HT-29 (cell line): ENCODE data around the gene ADAMTS8. TPM values are rescaled to one million over a fixed set of nuclear protein-coding genes. Genes with fewer than 3 reads are reported as not detected.
"Not testable (repeated sequence)": the region's sequence is repeated elsewhere in the genome, so short reads cannot be mapped to it uniquely, and the experiment has no call there.

ENCODE experiments used
- DNase-seq: peaks from one replicate; pipeline ENCODE4 v3.0.0-alpha.2; 2015; ENCODE audit warnings: low spot score
- total RNA-seq: library from RNA; depleted of rRNA; stranded (reverse); fragments of >200 nt; shearing (Covaris generic); gene quantifications from 2 replicates; pipeline ENCODE4 v1.2.3, GENCODE V29; 2014

ADAMTS8 gene
- total RNA-seq, 1 experiment from 2014 or later: not detected

DNA sequence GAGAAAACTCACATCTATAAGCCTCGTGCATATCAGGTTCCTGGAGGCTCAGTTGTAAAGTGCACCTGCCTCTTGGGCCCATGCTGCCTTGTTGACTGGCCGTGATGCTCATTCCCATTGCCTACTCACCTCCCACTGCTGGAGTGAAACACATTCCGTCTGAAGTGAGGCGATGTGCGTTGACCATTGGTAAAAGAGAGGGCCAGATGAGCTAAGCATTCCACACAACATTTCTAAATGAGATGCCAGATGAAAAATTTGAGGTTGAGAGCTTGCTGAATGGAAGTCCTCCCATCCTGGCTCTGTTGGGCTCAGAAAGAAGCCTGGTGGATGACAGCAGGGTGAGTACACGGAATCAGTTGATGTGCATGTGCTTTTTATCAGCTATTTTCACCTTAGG, 11.5 kb upstream of the ADAMTS8 start:
- no peak for DNase-seq

- no peak for DNase-seq
Observed at GRCh38 chr11:130439160-130439519, 10.7 kb upstream of the ADAMTS8 start.

DNA sequence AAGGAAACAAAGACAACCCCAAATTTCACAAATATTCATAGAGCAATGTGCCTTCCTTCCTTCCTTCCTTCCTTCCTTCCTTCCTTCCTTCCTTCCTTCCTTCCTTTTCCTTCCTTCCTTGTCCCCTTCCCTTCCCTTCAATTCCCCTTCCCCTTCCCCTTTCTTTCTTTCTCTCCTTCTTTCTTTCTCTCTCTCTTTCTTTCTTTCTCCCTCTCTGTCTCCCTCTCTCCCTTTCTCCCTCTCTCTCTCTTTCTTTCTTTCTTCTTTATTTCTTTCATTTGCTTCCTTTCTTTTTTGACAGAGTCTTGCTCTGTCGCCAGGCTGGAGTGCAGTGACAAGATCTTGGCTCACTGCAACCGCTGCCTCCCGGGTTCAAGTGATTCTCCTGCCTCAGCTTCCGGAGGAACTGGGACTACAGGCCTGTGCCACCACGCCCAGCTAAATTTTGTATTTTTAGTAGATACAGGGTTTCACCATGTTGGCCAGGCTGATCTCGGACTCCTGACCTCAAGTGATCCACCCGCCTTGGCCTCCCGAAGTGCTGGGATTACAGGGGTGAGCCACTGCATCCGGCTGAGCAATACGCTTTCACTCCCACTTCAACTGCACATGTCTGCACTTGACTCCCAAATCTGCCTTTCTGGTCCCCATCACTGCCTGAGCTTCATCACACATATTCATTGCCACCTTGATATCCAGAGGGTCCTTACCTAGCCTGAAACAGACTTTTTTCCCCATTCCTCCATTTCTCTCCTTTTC, 10.2 kb upstream of the ADAMTS8 start:
- DNase-seq: not testable (repeated sequence)

DNA sequence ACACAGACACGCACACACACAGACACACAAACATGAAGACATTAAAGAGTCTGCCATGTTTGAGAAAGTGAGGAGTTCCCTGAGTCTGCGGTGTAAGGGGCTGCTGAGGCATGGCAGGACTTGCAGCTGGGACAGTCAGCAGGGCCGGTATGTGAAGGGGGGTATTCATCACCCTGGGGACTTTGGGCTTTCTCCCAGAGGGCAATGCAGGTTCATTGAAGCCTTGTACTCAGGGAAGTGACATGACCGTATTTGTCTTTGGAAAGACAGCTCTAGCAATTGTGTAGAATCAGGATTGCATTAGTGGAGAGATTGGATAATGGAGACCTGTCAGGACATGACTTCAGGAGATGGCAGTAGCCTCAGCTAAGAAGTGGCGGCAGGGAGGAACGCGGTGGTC, 9.4 kb upstream of the ADAMTS8 start:
- DNase-seq: no peak

DNA sequence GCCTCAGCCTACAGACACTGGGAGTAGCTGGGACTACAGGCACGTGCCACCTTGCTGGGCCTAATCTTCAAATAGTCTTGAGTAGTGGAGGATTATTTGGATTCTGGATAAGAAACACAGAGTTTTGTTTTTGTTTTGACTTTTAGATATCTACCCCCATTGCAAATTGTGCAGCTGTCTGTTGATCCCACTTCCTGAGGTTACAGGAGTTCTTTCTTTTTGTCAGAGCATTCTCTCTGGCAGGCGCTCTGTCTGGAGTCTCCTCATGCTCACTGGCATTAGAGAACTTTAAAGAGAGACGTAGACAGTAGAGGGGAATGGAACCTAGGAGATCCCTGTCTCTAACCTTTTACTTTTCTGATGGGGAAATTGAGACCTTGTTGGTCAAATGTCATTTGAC, 7.8 kb upstream of the ADAMTS8 start:
- no peak for DNase-seq

GRCh38 chr11:130435671-130436070, 7.3 kb upstream of the ADAMTS8 start:
- no peak for DNase-seq

- DNase-seq: peak; percentile 95
Observed at GRCh38 chr11:130434521-130435223, 6.3 kb upstream of the ADAMTS8 start.

DNA sequence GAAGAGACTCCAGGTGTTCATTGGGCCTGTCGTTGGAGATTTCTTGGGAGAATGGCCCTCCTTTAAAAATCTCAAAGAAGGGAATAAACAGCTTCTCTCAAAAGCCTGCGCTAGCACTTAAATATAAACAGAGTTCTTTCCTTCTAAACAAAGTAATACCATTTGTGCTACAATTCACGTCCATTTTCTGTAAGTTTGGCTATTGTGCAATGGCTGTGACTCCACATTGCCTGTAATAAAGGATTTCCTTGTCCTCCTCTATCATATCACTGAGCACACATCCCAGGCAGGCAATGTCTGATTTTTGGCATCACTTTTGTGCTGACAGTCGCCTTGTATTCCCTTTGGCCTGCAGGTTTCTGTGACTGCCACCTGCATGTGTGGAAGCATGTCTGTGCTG, 4.9 kb upstream of the ADAMTS8 start:
- DNase-seq: no peak

DNA sequence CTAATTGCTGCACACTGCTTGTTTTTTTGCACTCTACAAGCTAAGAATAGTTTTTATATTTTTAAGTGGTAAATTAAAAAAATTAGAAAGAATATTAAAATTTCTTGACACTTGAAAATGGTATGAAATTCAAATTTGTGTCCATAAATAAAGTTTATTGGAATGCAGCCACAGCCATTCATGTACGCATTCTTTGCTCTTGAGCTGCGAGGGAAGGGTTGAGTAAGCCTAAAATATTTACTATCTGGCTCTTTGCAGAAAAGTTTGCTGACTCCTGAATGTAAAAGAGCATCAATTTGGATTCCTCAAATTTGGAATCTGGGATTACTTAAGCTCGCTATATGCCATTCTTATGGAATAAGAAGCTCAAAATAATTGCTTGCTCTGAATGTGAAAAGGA, 3.4 kb upstream of the ADAMTS8 start:
- no peak for DNase-seq

DNA sequence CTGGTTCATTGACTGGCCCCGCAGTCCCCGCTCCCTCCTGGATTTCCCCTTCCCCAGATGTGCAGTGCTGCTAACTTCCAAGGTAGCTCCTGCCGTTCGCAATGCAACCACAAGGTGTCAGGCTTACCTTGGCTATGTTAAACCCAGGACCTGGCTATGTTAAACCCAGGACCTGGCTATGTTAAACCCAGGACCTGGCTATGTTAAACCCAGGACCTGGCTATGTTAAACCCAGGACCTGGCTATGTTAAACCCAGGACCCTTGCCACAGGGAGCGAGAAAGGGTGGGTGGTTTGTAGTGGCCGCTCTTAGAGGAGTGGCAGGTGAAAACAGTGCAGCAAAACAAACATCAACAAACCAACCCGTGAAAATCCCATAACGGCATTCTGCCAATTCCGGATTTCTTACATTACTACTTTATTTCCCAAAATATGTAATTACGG, 2.9 kb upstream of the ADAMTS8 start:
- DNase-seq: peak; percentile 82

DNA sequence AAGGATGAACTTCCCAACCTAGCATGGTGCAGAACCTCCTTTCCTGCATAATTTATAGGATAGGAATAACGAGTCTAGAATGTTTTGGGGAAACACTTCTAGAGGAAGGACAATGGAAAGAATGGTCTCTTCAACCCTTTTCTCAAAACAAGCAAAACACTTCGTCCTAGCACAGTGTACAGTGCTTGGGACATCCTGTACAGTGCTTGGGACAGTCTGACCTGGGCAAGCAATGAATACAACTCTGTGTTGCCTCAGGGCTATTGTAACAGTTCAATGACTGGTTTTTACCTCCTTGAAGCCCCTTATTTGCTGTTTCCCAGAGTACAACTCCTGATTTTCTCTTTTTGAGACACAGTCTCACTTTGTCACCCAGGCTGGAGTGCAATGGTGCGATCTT, 1.6 kb upstream of the ADAMTS8 start:
- DNase-seq: no peak

- no peak for DNase-seq
Observed at GRCh38 chr11:130429120-130429681, 792 bp upstream of the ADAMTS8 start.

DNA sequence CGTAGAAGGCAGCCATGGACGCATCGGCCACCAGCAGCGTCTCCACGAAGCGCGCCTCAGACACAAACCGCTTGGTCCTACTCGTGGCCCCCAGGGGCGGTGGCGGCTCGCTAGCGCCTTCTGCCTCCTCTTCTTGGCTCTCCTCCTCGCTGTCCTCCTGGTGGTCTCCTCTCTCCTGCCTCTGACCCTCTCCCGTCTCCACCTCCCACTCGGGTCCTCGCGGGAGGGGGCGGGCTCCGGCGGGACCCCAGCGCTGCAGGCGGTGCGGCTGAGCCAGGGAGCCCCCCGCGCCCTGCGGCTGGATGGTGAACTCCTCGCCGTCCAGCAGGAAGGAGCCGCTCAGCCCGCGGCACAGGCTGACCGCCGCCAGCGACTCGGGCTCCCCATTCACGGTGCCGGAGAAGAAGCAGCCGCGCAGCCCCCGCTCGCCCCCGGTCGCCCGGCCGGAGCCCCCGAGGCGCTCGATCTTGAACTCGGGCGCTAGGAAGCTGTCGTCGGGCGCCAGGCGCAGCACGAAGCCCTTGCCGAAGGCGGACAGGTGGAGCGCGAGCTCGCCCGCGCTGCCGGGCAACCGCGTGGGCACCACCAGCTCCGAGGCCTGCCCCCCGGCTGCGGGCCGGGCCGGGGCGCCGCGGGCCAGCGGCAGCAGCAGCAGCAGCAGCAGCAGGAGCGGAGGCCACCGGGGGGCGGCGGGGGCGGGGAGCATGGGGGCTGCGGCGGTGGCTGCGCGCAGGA, 661 bp downstream of the ADAMTS8 start:
- DNase-seq: no peak

DNA sequence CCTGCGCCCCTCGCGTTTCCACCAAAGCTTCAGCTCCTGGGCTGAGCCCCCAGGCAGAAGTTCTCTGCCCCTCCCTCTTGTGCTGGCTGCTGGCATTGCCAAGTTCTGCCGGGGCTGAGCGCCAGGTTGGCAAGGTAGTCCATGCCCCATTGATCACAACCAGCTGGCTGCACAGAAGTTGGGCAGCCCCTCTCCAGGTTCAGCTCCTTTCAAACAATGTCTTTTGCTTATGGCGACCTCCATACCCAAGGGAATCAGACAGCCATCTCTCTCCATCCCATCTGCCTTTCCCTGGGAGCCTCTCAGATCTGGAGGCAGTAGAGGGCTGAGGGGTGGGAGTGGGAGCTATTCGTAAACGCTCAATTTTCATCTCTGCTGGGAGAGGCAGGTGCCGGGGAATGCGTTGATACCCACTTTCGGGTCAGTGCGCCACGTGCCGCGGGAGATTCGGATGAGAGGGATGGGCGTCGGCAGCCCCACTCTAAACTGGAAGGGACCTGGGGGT, 1.5 kb downstream of the ADAMTS8 start:
- DNase-seq: no peak

DNA sequence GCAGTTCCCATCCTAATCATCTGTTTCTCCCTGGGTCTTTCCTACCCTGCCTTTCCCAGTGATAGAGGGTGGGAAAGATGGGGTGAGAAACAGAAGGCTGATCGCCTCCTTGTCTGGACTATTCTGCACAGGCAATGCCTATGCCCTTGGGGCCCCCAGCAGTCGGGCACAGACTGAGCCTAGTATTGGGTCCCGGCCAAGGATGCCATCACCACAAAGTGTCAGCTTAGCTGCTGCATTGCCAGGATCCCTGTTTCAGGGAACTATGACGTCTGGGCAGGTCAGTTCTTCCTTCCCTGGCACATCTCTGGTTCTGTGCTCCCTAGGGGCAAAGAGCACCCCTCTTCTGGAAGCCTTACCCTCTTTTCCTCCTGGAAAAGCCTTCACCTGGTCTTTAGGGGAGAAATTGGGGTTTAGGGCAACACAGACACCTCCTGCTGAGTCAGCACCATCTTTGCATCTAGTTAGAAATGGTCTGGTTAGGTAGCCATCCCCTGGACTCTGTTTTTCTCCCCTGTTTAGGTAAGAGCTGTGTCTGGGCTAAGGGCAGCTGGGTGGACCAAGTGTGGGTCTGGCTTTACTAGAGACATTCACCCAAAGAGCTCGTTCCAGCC, 2.1 kb downstream of the ADAMTS8 start:
- DNase-seq: no peak

DNA sequence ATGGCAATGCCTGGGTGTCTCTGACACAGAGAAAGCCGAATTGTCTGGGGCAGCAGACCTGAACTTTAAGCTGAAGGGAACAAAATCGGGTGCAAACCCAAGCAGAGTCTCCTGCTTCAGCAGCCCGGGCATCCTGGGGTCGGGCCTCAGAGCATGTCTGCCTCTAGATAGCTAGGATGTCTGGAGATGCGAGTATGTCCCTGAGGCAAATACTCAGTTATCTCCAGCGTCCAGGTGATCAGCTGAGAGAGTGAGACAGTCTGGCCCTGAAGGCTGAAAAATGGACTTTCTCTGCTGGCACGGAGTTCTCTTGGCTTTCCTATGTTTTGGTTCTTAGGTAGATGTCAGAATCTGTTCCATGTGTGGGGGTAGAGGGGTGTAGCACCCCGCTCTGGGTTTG, 3.3 kb downstream of the ADAMTS8 start:
- no peak for DNase-seq

DNA sequence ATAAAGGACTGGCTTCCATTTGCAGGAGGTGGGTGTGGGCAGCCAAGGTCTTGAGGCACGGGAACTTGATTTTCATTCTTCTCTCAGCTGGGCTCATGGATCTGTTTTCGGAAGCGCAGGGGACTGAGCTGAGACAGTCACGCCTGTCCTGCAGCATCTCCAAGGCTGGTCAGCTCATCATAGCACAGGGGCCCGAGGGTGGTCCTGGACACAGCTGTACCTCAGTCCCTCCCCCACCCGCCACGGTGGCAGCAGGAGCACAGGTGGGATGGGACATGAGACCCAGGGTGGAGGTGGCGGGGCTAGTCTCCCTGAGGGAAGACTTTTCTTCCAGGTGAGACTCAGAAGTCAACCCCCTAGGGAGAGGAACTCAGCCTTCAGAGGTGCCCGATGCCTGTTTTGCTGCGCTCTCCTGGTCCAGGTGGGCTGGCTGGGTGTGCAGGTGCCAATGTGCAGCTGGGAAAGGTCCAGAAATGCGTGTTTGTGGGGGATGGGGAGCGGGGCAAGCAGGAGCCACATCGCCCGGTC, 3.7 kb downstream of the ADAMTS8 start:
- DNase-seq: no peak

DNA sequence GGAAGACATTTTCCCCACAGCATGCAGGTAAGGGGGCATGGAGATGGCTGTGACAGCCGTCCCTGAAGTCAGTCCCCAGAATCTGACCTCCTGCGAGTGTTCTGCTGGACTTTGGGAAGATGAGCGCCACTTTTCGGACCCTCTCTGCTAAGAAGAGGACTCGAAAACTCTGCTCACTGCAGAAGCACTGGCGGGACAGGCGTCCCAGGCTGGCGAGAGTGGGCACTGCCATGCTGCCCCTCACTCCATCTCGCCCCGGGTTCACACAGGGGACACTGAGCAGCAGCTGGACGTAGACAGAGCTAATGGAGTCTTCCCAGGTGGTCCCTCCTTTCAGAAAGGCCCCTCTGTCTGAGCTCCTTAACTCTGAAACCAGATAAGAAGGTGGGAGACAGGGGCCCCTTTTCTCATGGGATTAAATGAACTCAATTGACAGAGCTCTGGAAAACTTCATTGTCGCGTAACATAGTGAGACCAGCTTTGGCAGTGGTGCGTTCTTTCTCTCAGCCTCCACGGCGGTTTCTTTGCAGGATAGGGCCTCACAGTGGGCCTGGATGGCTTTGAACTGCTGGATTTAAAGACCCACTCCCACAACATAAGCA, 4.8 kb downstream of the ADAMTS8 start:
- DNase-seq: no peak

DNA sequence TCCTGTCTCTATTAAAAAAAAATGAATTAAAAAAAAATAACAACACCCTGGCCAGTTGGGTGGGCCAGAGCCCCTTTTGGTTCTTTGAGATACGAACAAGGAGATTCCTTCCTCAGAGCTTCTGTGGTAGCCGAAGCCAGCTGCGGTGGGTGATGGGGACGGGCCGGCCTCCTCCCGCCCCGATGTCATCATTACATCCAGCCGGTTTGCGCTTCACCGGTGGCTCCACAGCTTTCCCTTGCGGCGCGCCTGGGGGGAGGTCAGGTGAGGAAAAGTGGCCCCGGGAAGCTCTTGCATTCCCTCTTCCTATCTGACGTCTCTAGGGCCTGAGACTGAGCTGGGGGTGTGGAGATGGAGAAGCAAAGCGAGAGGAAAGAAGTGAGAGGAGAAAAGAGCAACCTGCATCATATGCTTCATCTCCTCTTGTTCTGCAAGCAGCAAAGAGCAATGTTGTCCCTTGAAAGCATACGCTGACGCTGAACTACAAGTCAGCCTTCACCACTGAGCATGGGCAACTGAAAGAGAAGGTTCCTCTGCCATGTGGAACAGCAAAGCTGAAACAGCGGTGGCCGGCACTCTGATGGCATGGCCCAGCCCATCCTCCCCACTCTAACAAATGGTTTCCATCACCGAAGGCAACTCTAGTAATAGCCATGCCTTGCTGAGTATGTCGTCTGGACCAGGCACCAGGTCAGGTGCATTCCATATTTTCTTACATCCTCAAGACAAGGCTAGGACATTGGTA, 6.0 kb downstream of the ADAMTS8 start:
- no peak for DNase-seq

DNA sequence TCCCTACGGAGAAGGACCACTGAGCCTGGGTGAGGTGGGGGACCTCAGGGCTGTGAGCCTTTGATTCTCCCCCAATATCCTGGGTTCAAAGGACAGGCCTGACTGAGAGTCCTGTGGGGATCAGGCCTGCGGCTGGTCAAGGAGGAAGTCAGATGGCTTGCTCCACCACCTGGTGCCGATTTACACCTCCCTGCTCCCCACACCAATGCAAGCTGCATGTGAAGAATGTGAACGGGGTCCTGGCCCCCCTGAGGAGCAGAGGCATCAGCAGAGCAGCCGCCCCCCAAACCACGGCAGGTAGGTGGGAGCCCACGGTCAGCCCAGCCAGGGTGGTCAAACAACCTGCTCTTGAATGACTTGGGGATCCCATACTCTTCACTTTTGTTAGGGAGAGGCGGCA, 6.7 kb downstream of the ADAMTS8 start:
- DNase-seq: no peak
